HepG2 (cell line): Measurements from ENCODE around the gene CD180. TPM values are rescaled to one million over a fixed set of nuclear protein-coding genes. Genes with fewer than 3 reads are reported as not detected.
A peak's percentile ranks its signal among the peaks of the same experiment; 100 is the strongest.

Experiments used
- BORCS8-MEF2B ChIP-seq: sonication (generic); formaldehyde crosslinking; IDR thresholded peaks from 2 replicates; pipeline ENCODE4 v1.8.0; 2022; ENCODE audit warnings: mild to moderate bottlenecking, missing genetic modification reagents
- CEBPG ChIP-seq: IDR thresholded peaks from 2 replicates; pipeline ENCODE4 v1.6.1; 2016
- ELF3 ChIP-seq: IDR thresholded peaks from 2 replicates; pipeline ENCODE4 v1.6.1; 2016; ENCODE audit warnings: missing genetic modification reagents, missing compliant biosample characterization
- FOXA3 ChIP-seq: IDR thresholded peaks from 2 replicates; pipeline ENCODE4 v1.6.1; 2016; ENCODE audit warnings: missing genetic modification reagents, missing compliant biosample characterization
- GATAD2A ChIP-seq: IDR thresholded peaks from 2 replicates; pipeline ENCODE4 v1.6.1; 2016
- MATR3 ChIP-seq: sonication (generic); formaldehyde crosslinking; IDR thresholded peaks from 2 replicates; pipeline ENCODE4 v1.4.0; 2020; ENCODE audit warnings: missing genetic modification reagents
- MLX ChIP-seq: IDR thresholded peaks from 2 replicates; pipeline ENCODE4 v1.6.1; 2016
- NR2F2 ChIP-seq: IDR thresholded peaks from 2 replicates; pipeline ENCODE4 v1.6.1; 2012; ENCODE audit warnings: low read depth, inconsistent platforms, borderline replicate concordance
- PCBP2 ChIP-seq: fragments of 200-400 bp; formaldehyde crosslinking; optimal IDR thresholded peaks from 2 replicates; pipeline ENCODE3; 2018; ENCODE audit warnings: low read length, low read depth; ENCODE audit not compliant: poor library complexity, severe bottlenecking
- PHF8 ChIP-seq: sonication (generic); formaldehyde crosslinking; IDR thresholded peaks from 2 replicates; pipeline ENCODE4 v1.5.0; 2020; ENCODE audit warnings: missing genetic modification reagents
- REPIN1 ChIP-seq: sonication (generic); formaldehyde crosslinking; IDR thresholded peaks from 2 replicates; pipeline ENCODE4 v1.8.0; 2022; ENCODE audit warnings: missing genetic modification reagents, low read depth, mild to moderate bottlenecking, borderline replicate concordance
- RNF2 ChIP-seq: fragments of 450-650 bp; conservative IDR thresholded peaks from 2 replicates; pipeline ENCODE4 v1.6.1; 2016; ENCODE audit warnings: low read depth
- SMARCE1 ChIP-seq: fragments of 450-650 bp; IDR thresholded peaks from 2 replicates; pipeline ENCODE4 v1.6.1; 2017; ENCODE audit warnings: borderline replicate concordance
- SPEN ChIP-seq: sonication (generic); formaldehyde crosslinking; IDR thresholded peaks from 2 replicates; pipeline ENCODE4 v1.5.1; 2020; ENCODE audit warnings: low read depth, mild to moderate bottlenecking, missing genetic modification reagents
- SYNCRIP ChIP-seq: fragments of 200-400 bp; formaldehyde crosslinking; IDR thresholded peaks from 2 replicates; pipeline ENCODE4 v1.6.1; 2018; ENCODE audit warnings: mild to moderate bottlenecking, low read depth, low read length; ENCODE audit not compliant: insufficient read depth
- THAP8 ChIP-seq: sonication (generic); formaldehyde crosslinking; IDR thresholded peaks from 2 replicates; pipeline ENCODE4 v1.5.1; 2020; ENCODE audit warnings: missing genetic modification reagents, mild to moderate bottlenecking, borderline replicate concordance
- ZMAT3 ChIP-seq: sonication (generic); formaldehyde crosslinking; conservative IDR thresholded peaks from 2 replicates; pipeline ENCODE4 v1.7.0; 2021; ENCODE audit warnings: missing genetic modification reagents
- ZNF577 ChIP-seq: sonication (generic); formaldehyde crosslinking; IDR thresholded peaks from 2 replicates; pipeline ENCODE4 v1.4.0; 2020; ENCODE audit warnings: mild to moderate bottlenecking, low read depth, missing genetic modification reagents, borderline replicate concordance
- ZNF598 ChIP-seq: sonication (generic); formaldehyde crosslinking; IDR thresholded peaks from 2 replicates; pipeline ENCODE4 v1.5.1; 2020; ENCODE audit warnings: mild to moderate bottlenecking, missing genetic modification reagents, borderline replicate concordance
- polyA plus RNA-seq, 8 experiments: library from polyadenylated mRNA; depleted of rRNA in 3 of 8; stranded (reverse) in 7 of 8; unstranded in 1 of 8; fragments of >200 nt; fragmentation: Illumina TruSeq in 4 of 8; extraction: Trizol in 4 of 8; gene quantifications; 2 replicates each; pipeline versions ENCODE4 v1.2.1 to v1.2.3, GENCODE V29; 2011 to 2016; ENCODE audit warnings: low read depth in 4 of 8, missing spikeins in 1 of 8, mixed read lengths in 1 of 8; ENCODE audit not compliant: insufficient read depth in 1 of 8
- total RNA-seq, 5 experiments: library from RNA; depleted of rRNA; stranded (reverse); fragments of >200 nt; fragmentation: Illumina TruSeq; extraction: Trizol; gene quantifications; 2 replicates each; pipeline ENCODE4 v1.2.3, GENCODE V29; 2016; ENCODE audit warnings: low read depth in 1 of 5
- TF ChIP-seq, protein P1 (sequence below): sonication (generic); formaldehyde crosslinking; IDR thresholded peaks from 2 replicates; pipeline ENCODE4 v1.4.0; 2020; ENCODE audit warnings: mild to moderate bottlenecking, missing genetic modification reagents, borderline replicate concordance
- TF ChIP-seq, protein P2 (sequence below), 2 experiments: sonication (generic) in 1 of 2; formaldehyde crosslinking in 1 of 2; IDR thresholded peaks; 2 replicates each; pipeline versions ENCODE4 v1.4.0 to v1.6.1; 2016 to 2020; ENCODE audit warnings: borderline replicate concordance in 1 of 2, low read depth in 1 of 2, mild to moderate bottlenecking in 1 of 2, missing genetic modification reagents in 1 of 2

Gene CD180
- total and polyA plus RNA-seq, 2 of the 13 experiments (the other 11 are each of a cell fraction or from before 2014, with no cell fraction given) = not detected

DNA sequence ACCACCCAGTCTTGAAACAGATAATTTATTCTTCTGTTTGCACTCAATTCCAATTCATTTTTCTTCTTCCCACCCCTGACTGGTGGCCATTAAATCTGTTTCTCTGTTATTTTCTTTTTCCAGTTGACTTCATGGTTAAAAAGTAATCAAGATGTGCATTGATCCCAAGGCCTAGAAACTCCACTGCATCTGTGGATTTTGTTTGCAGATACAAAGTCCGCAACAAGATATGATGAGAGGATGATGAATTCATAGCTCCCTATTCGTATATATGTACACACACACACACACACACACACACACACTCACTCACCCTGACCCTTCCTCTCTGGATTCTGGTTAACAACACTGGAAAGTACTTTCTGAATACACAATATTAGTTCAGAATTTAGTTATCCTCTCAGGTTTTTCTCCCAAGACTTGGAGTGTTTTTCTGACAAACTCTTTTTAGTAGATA lies 52.4 kb downstream of the CD180 start (continued):
- TF ChIP-seq, protein P1, sequence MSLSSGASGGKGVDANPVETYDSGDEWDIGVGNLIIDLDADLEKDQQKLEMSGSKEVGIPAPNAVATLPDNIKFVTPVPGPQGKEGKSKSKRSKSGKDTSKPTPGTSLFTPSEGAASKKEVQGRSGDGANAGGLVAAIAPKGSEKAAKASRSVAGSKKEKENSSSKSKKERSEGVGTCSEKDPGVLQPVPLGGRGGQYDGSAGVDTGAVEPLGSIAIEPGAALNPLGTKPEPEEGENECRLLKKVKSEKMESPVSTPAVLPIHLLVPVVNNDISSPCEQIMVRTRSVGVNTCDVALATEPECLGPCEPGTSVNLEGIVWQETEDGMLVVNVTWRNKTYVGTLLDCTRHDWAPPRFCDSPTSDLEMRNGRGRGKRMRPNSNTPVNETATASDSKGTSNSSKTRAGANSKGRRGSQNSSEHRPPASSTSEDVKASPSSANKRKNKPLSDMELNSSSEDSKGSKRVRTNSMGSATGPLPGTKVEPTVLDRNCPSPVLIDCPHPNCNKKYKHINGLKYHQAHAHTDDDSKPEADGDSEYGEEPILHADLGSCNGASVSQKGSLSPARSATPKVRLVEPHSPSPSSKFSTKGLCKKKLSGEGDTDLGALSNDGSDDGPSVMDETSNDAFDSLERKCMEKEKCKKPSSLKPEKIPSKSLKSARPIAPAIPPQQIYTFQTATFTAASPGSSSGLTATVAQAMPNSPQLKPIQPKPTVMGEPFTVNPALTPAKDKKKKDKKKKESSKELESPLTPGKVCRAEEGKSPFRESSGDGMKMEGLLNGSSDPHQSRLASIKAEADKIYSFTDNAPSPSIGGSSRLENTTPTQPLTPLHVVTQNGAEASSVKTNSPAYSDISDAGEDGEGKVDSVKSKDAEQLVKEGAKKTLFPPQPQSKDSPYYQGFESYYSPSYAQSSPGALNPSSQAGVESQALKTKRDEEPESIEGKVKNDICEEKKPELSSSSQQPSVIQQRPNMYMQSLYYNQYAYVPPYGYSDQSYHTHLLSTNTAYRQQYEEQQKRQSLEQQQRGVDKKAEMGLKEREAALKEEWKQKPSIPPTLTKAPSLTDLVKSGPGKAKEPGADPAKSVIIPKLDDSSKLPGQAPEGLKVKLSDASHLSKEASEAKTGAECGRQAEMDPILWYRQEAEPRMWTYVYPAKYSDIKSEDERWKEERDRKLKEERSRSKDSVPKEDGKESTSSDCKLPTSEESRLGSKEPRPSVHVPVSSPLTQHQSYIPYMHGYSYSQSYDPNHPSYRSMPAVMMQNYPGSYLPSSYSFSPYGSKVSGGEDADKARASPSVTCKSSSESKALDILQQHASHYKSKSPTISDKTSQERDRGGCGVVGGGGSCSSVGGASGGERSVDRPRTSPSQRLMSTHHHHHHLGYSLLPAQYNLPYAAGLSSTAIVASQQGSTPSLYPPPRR (CRISPR knock-in tag) = peak; percentile 49; the same call in 1 of the 2 replicates
- TF ChIP-seq CEBPG (CRISPR knock-in tag) (peak; percentile 12; the same call in 1 of the 2 replicates), SMARCE1 (0 out of 2 replicates have a peak, but pooled peaks have one; percentile 12), SYNCRIP (no peak), NR2F2 (peak; percentile 74), ELF3 (CRISPR knock-in tag) (peak; percentile 63; the same call in 1 of the 2 replicates), BORCS8-MEF2B (CRISPR knock-in tag) (no peak), MLX (CRISPR knock-in tag) (peak; percentile 28; the same call in 1 of the 2 replicates), FOXA3 (CRISPR knock-in tag) (peak; percentile 88), REPIN1 (CRISPR knock-in tag) (0 out of 2 replicates have a peak, but pooled peaks have one; percentile 59), MATR3 (CRISPR knock-in tag) (no peak), PCBP2 (no peak), ZNF577 (CRISPR knock-in tag) (no peak), PHF8 (CRISPR knock-in tag) (no peak), ZNF598 (CRISPR knock-in tag) (no peak), THAP8 (CRISPR knock-in tag) (no peak), SPEN (CRISPR knock-in tag) (no peak), RNF2 (no peak), GATAD2A (CRISPR knock-in tag) (peak; percentile 94), ZMAT3 (CRISPR knock-in tag) (no peak)
- TF ChIP-seq, protein P2, sequence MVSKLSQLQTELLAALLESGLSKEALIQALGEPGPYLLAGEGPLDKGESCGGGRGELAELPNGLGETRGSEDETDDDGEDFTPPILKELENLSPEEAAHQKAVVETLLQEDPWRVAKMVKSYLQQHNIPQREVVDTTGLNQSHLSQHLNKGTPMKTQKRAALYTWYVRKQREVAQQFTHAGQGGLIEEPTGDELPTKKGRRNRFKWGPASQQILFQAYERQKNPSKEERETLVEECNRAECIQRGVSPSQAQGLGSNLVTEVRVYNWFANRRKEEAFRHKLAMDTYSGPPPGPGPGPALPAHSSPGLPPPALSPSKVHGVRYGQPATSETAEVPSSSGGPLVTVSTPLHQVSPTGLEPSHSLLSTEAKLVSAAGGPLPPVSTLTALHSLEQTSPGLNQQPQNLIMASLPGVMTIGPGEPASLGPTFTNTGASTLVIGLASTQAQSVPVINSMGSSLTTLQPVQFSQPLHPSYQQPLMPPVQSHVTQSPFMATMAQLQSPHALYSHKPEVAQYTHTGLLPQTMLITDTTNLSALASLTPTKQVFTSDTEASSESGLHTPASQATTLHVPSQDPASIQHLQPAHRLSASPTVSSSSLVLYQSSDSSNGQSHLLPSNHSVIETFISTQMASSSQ (IDR thresholded peaks at IDR 0.05; ENCODE audit: low read depth) = peak; percentile 90
- TF ChIP-seq, protein P2 (CRISPR knock-in tag; IDR thresholded peaks at IDR 0.05; ENCODE audit: borderline replicate concordance) = peak; percentile 92; the same call in 1 of the 2 replicates
